HEK293 (cell line): Measurements from ENCODE around the gene RAB11FIP3.
A peak's percentile ranks its signal among the peaks of the same experiment; 100 is the strongest.

Experiments used
- AEBP2 ChIP-seq: fragments of 450-650 bp; formaldehyde crosslinking; IDR thresholded peaks from 2 replicates; pipeline ENCODE4 v1.5.1; 2016; ENCODE audit warnings: missing biosample characterization, missing genetic modification characterization, borderline replicate concordance
- ATF2 ChIP-seq: fragments of 450-650 bp; formaldehyde crosslinking; IDR thresholded peaks from 2 replicates; pipeline ENCODE4 v1.5.1; 2016; ENCODE audit warnings: missing biosample characterization, missing genetic modification characterization, low read depth
- HOXC10 ChIP-seq: sonication (generic); formaldehyde crosslinking; IDR thresholded peaks from 2 replicates; pipeline ENCODE4 v1.8.1; 2023; ENCODE audit warnings: mild to moderate bottlenecking, missing genetic modification reagents
- KLF9 ChIP-seq: fragments of 450-650 bp; formaldehyde crosslinking; IDR thresholded peaks from 2 replicates; pipeline ENCODE4 v1.5.1; 2016; ENCODE audit warnings: missing biosample characterization, missing genetic modification characterization, low read depth
- SCRT1 ChIP-seq: fragments of 450-650 bp; formaldehyde crosslinking; IDR thresholded peaks from 2 replicates; pipeline ENCODE4 v1.5.1; 2016; ENCODE audit warnings: missing biosample characterization, missing genetic modification characterization, borderline replicate concordance
- SP2 ChIP-seq: fragments of 450-650 bp; formaldehyde crosslinking; IDR thresholded peaks from 2 replicates; pipeline ENCODE4 v1.5.1; 2016; ENCODE audit warnings: missing biosample characterization, missing genetic modification characterization
- SP7 ChIP-seq: fragments of 450-650 bp; formaldehyde crosslinking; IDR thresholded peaks from 2 replicates; pipeline ENCODE4 v1.5.1; 2016; ENCODE audit warnings: missing biosample characterization, missing genetic modification characterization
- ZBTB44 ChIP-seq: fragments of 450-650 bp; IDR thresholded peaks from 2 replicates; pipeline ENCODE4 v1.5.1; 2018; ENCODE audit warnings: missing biosample characterization, mild to moderate bottlenecking, missing genetic modification characterization
- ZNF114 ChIP-seq: fragments of 450-650 bp; formaldehyde crosslinking; IDR thresholded peaks from 2 replicates; pipeline ENCODE4 v1.5.0; 2017; ENCODE audit warnings: missing biosample characterization, missing genetic modification characterization
- ZNF146 ChIP-seq: fragments of 450-650 bp; formaldehyde crosslinking; IDR thresholded peaks from 2 replicates; pipeline ENCODE4 v1.5.1; 2016; ENCODE audit warnings: missing biosample characterization, missing genetic modification characterization
- ZNF19 ChIP-seq: fragments of 450-650 bp; formaldehyde crosslinking; IDR thresholded peaks from 2 replicates; pipeline ENCODE4; 2016; ENCODE audit warnings: missing biosample characterization, missing genetic modification characterization, low read depth
- ZNF23 ChIP-seq: fragments of 450-650 bp; formaldehyde crosslinking; IDR thresholded peaks from 2 replicates; pipeline ENCODE4 v1.5.1; 2016; ENCODE audit warnings: missing biosample characterization, missing genetic modification characterization, borderline replicate concordance
- ZNF341 ChIP-seq: fragments of 450-650 bp; formaldehyde crosslinking; IDR thresholded peaks from 2 replicates; pipeline ENCODE4; 2016; ENCODE audit warnings: low read depth, missing biosample characterization, missing genetic modification characterization
- ZNF354C ChIP-seq: fragments of 450-650 bp; formaldehyde crosslinking; IDR thresholded peaks from 2 replicates; pipeline ENCODE4 v1.5.1; 2016; ENCODE audit warnings: missing biosample characterization, missing genetic modification characterization, low read depth, borderline replicate concordance
- ZNF37A ChIP-seq: fragments of 450-650 bp; IDR thresholded peaks from 2 replicates; pipeline ENCODE4 v1.5.1; 2018; ENCODE audit warnings: missing biosample characterization, missing genetic modification characterization
- ZNF391 ChIP-seq: fragments of 450-650 bp; formaldehyde crosslinking; IDR thresholded peaks from 2 replicates; pipeline ENCODE4 v1.5.1; 2016; ENCODE audit warnings: low read depth, missing biosample characterization, missing genetic modification characterization, borderline replicate concordance
- ZNF501 ChIP-seq: fragments of 450-650 bp; formaldehyde crosslinking; IDR thresholded peaks from 2 replicates; pipeline ENCODE4 v1.5.1; 2016; ENCODE audit warnings: missing biosample characterization, missing genetic modification characterization
- ZNF626 ChIP-seq: fragments of 450-650 bp; sonication (Bioruptor Pico); formaldehyde crosslinking; IDR thresholded peaks from 2 replicates; pipeline ENCODE4 v1.5.1; 2018; ENCODE audit warnings: missing biosample characterization, missing genetic modification characterization, inconsistent platforms
- ZNF639 ChIP-seq: fragments of 450-650 bp; formaldehyde crosslinking; IDR thresholded peaks from 2 replicates; pipeline ENCODE4 v1.5.1; 2016; ENCODE audit warnings: missing biosample characterization, missing genetic modification characterization
- ZNF76 ChIP-seq: fragments of 450-650 bp; formaldehyde crosslinking; IDR thresholded peaks from 2 replicates; pipeline ENCODE4; 2016; ENCODE audit warnings: low read depth, missing biosample characterization, missing genetic modification characterization, borderline replicate concordance
- ZNF768 ChIP-seq: fragments of 450-650 bp; formaldehyde crosslinking; IDR thresholded peaks from 2 replicates; pipeline ENCODE4 v1.5.1; 2018; ENCODE audit warnings: missing biosample characterization, mild to moderate bottlenecking, missing genetic modification characterization
- ZNF792 ChIP-seq: fragments of 450-650 bp; formaldehyde crosslinking; IDR thresholded peaks from 2 replicates; pipeline ENCODE4 v1.5.1; 2016; ENCODE audit warnings: missing biosample characterization, missing genetic modification characterization
- ZSCAN4 ChIP-seq: fragments of 450-650 bp; formaldehyde crosslinking; IDR thresholded peaks from 2 replicates; pipeline ENCODE4 v1.5.1; 2017; ENCODE audit warnings: missing biosample characterization, missing genetic modification characterization
- TF ChIP-seq, protein P1 (sequence below): fragments of 450-650 bp; formaldehyde crosslinking; optimal IDR thresholded peaks from 2 replicates; pipeline ENCODE3; 2016; ENCODE audit warnings: missing biosample characterization, mild to moderate bottlenecking, missing genetic modification characterization
- TF ChIP-seq, protein P2 (sequence below): fragments of 450-650 bp; formaldehyde crosslinking; IDR thresholded peaks from 2 replicates; pipeline ENCODE4 v1.5.1; 2016; ENCODE audit warnings: missing biosample characterization, missing genetic modification characterization
- TF ChIP-seq, protein P3 (sequence below): fragments of 450-650 bp; formaldehyde crosslinking; IDR thresholded peaks from 2 replicates; pipeline ENCODE4 v1.5.1; 2016; ENCODE audit warnings: missing biosample characterization, missing genetic modification characterization

The RAB11FIP3 gene

GRCh38 chr16:401468-402348 is 23.7 kb upstream of the RAB11FIP3 start, which contains the start of gene DECR2 (continued):
- TF ChIP-seq ZNF639 (tag by site-specific recombination) (no peak), ZNF23 (tag by site-specific recombination) (no peak), ZNF341 (tag by site-specific recombination) (0 out of 2 replicates have a peak, but pooled peaks have one; percentile 28), SP2 (peak; percentile 32), ZNF501 (tag by site-specific recombination) (0 out of 2 replicates have a peak, but pooled peaks have one; percentile 5), HOXC10 (CRISPR knock-in tag) (no peak), ZSCAN4 (tag by site-specific recombination) (no peak), KLF9 (peak; percentile 48), ZNF391 (tag by site-specific recombination) (peak; percentile 69; the same call in 1 of the 2 replicates), ZNF37A (no peak), AEBP2 (tag by site-specific recombination) (no peak), ZNF146 (tag by site-specific recombination) (0 out of 2 replicates have a peak, but pooled peaks have one; percentile 20), SCRT1 (tag by site-specific recombination) (no peak), ZNF114 (tag by site-specific recombination) (no peak), ATF2 (tag by site-specific recombination) (no peak), ZNF626 (no peak), ZNF792 (tag by site-specific recombination) (no peak), SP7 (peak; percentile 57), ZNF19 (no peak), ZNF768 (tag by site-specific recombination) (peak; percentile 57; the same call in 1 of the 2 replicates), ZNF76 (peak; percentile 65), ZBTB44 (tag by site-specific recombination) (no peak), ZNF354C (tag by site-specific recombination) (no peak)
- TF ChIP-seq, protein P1, sequence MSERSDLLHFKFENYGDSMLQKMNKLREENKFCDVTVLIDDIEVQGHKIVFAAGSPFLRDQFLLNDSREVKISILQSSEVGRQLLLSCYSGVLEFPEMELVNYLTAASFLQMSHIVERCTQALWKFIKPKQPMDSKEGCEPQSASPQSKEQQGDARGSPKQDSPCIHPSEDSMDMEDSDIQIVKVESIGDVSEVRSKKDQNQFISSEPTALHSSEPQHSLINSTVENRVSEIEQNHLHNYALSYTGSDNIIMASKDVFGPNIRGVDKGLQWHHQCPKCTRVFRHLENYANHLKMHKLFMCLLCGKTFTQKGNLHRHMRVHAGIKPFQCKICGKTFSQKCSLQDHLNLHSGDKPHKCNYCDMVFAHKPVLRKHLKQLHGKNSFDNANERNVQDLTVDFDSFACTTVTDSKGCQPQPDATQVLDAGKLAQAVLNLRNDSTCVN, result peak; percentile 88
- TF ChIP-seq, protein P2, sequence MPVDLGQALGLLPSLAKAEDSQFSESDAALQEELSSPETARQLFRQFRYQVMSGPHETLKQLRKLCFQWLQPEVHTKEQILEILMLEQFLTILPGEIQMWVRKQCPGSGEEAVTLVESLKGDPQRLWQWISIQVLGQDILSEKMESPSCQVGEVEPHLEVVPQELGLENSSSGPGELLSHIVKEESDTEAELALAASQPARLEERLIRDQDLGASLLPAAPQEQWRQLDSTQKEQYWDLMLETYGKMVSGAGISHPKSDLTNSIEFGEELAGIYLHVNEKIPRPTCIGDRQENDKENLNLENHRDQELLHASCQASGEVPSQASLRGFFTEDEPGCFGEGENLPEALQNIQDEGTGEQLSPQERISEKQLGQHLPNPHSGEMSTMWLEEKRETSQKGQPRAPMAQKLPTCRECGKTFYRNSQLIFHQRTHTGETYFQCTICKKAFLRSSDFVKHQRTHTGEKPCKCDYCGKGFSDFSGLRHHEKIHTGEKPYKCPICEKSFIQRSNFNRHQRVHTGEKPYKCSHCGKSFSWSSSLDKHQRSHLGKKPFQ (tag by site-specific recombination), result 0 out of 2 replicates have a peak, but pooled peaks have one; percentile 32
- TF ChIP-seq, protein P3, sequence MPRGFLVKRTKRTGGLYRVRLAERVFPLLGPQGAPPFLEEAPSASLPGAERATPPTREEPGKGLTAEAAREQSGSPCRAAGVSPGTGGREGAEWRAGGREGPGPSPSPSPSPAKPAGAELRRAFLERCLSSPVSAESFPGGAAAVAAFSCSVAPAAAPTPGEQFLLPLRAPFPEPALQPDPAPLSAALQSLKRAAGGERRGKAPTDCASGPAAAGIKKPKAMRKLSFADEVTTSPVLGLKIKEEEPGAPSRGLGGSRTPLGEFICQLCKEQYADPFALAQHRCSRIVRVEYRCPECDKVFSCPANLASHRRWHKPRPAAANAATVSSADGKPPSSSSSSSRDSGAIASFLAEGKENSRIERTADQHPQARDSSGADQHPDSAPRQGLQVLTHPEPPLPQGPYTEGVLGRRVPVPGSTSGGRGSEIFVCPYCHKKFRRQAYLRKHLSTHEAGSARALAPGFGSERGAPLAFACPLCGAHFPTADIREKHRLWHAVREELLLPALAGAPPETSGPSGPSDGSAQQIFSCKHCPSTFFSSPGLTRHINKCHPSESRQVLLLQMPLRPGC (tag by site-specific recombination), result peak; percentile 62; the same call in 1 of the 2 replicates
